ENCODE results near the gene TMED8.
"Not testable (repeated sequence)": the region's sequence is repeated elsewhere in the genome, so short reads cannot be mapped to it uniquely, and the experiment has no call there.

TMED8 gene, protein sequence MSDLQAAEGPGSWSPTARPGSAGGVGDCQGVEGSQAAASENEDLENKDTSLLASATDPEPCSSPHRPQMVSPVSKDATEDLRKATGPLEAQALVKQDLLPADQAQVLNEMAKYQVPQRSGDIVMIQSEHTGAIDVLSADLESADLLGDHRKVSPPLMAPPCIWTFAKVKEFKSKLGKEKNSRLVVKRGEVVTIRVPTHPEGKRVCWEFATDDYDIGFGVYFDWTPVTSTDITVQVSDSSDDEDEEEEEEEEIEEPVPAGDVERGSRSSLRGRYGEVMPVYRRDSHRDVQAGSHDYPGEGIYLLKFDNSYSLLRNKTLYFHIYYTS

DNA sequence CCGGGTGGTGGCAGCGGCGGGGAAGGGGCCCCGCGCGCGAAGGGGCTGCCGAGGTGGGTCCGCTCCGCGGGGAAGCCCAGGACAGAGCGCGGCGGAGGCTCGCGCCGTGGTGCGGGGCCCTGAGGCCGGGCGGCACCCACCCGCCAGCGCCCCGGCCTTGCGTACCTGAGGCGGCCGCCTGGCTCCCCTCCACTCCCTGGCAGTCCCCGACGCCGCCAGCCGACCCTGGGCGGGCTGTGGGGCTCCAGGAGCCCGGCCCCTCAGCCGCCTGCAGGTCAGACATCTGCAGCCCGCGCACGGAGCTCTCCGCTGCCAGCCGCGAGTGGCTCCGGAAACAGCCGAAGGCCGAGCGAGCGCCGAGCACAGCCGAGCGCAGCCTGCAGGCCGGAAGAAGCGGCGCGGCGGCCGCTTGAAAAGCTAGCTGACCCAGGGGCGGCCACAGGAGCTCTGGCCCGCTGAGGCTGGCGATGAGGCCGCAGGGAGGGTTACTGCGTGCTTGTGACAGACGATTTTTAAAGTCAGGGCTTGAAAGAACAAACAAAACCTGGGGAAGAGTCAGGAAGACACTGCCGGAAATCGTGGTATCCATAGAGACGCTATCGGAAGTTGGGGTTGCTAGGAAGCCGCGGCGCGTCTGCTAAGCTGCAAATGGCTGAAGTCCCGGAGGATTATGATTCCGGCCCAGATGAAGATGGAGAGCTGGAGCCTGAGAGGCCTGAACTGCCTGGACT lies at the start of gene TMED8, which contains the start of gene SAMD15:
TSS of gene TMED8 (minus strand) at position 324 of the 731 bp plus-strand sequence. CDS start at position 283, 41 bp downstream.
TSS of gene SAMD15 (plus strand) at position 609 of the 731 bp plus-strand sequence. CDS start at position 649, 40 bp downstream.
- peak; percentile 89 for DNase-seq

DNA sequence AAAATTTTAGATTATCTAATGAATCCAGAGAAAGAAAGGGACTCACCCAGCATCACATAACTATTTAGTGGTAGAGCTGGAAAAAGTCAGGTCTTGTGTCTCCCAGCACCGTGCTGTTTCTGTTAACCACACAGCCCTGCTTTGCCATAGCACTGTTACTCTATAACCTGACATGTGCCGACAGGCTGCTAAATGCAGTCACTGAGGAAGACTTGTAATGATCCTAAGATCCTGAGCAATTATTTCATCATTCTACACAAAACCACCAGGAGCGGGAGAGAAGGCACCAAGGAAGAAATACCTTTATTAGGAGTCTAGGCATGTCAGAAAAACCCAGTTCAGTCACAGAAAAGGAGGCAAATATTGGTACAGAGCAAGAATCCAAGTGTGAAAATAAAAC lies 49.5 kb upstream of the TMED8 start:
- DNase-seq, result no peak

DNA sequence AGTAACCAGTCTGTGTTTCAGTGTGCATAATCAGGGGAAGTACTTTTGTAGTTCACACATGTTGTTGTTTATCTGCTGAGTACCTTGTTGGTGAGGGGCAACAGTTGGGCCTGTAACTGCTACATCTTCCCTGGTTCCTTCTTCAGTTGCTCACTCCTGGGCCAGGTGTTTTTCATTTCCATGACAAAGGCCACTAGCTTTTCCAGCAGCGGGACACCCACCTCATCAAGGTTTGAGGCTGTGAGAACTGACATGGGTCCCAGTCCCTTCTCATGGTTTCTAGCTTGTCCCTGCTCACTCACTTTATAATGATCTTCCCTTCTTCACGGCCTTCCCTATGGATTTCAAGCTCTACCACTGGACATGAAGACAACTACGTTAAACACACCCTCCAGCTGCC lies 48.0 kb upstream of the TMED8 start:
- DNase-seq, result no peak

DNA sequence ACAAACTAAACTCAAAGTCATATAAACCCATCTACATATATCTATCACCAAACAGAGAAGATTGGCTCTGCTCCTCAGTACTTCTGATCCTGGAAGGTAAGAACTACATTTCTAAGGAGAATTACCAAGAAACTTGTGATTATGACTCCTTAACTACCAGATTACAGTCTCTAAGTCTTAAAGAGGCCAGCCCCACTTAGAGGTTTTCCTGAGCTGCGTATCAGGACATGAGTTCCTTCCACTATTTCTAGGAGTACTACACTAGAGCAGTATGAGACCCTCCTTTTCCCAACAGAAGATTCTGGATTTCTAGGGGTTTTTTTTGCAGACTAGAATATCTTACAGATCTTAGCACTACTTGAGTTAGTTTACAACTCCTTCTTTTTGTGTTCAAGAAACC lies 46.5 kb upstream of the TMED8 start, which contains the start of gene NOXRED1:
TSS of gene NOXRED1 (minus strand) at position 101 of the 400 bp plus-strand sequence. CDS start 634 bp downstream, outside the sequence.
- DNase-seq, result no peak

DNA sequence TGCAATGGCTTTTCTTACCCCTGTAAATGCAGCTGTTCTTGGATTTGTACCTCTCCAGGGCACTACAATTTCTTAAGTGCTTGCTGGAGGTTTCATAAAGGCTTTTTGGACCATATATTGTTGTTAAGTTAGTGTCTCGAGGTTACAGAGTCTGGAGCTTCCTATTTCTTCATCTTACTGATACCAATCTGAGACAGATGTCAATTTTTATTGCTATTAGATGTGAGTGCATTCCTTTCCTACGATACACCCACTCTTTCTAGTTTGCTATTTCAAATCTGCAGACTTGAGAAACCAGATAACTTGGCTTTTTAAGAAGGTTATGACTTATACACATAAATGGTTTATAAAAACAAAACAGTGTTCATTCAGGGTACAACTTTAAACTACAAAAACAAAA lies 44.3 kb upstream of the TMED8 start:
- DNase-seq, result no peak

DNA sequence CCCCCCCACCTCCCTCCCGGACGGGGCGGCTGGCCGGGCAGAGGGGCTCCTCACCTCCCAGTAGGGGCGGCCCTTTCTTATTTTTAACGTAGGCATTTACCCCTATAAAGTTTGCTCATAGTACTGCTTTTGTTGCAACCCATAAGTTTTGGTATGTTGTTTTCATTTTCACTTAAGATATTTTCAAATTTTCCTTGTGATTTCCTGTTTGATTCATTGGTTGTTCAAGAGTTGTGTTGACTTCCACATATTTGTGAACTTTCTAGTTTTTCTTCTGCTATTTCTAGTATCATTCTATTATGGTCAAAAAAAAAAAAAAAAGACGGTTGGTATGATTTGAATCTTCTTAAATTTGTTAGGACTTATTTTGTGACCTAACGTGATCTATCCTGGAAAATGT lies 39.9 kb upstream of the TMED8 start:
- DNase-seq, result no peak

DNA sequence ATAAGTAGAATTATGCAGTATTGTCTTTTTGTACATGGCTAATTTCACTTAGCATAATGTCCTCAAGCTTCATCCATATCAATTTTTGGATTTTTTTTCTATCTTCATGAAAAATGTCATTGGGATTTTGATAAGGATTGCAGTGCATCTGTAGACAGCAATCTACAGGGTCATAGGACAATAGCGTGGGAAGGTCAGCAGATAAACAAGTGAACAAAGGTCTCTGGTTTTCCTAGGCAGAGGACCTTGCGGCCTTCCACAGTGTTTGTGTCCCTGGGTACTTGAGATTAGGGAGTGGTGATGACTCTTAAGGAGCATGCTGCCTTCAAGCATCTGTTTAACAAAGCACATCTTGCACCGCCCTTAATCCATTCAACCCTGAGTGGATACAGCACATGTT lies 39.2 kb upstream of the TMED8 start:
- DNase-seq, result not testable (repeated sequence)

DNA sequence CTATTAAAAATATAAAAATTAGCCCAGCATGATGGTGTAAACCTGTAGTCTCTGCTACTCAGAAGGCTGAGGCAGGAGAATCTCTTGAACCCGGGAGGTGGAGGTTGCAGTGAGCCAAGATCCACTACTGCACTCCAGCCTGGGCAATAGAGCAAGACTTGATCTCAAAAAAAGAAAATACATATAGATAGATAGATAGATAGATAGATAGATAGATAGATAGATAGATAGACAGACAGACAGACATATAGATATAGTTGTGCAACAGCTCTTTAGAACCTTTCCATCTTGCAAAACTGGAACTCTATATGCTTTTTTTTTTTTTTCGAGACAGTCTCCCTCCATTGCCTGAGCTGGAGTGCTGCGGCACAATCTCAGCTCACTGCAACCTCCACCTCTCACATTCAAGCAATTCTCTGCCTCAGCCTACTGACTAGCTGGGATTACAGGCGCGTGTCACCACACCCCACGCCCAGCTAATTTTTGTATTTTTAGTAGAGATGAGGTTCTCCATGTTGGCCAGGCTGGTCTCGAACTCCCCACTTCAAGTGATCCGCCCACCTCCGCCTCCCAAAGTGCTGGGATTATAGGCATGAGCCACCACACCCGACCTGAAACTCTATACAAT lies 38.6 kb upstream of the TMED8 start:
- not testable (repeated sequence) for DNase-seq

DNA sequence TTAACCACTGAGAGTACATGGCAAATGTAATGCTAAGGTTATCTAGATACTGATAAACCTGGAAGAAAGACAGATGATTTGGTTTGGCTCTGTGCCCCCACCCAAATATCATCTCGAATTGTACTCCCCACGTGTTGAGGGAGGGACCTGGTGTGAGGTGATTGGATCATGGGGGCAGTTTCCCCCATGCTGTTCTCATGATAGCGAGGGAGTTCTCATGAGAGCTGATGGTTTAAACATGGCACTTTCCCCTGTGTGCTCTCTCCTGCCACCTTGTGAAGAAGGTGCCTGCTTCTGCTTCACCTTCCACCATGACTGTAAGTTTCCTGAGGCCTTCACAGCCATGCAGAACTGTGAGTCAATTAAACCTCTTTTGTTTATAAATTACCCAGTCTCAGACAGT lies 32.2 kb upstream of the TMED8 start:
- peak; percentile 6 for DNase-seq

DNA sequence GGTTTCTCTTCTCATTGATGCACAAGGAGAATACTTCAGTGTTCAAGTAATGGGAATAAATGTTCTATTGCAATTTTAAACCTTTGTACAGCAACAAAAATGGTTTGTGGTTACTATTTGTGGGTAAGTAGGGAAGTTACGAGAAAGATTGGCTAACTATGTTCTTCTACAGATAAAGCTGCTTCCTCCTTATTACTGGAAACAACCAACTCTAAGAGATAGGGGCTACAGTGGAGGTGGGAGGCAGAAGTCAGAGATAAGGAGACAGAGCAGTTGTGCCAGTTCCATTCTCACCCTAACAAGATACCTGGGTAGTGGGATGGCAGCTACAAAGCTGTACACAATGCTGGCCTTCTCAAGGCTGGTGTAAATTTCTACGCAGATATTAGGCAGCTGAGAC lies 30.3 kb upstream of the TMED8 start:
- DNase-seq, result no peak

DNA sequence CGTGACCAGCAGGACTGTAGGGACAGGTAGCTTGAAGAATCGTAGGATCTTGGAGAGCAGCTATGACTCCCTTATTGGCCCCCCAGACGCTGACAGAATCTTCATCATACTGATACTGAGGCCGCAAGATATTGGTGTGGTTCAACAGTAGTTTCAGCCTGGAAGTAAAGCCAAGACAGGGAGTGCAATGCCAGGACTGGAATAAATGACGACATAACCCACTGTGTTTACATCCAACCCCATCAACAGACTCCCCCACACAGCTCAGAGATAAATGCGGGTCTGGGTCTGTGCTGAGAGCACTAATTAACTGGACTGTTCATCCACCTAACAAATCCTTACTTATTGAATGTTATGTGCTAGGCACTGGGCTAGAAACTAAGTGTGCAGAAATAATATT lies 29.8 kb upstream of the TMED8 start:
- no peak for DNase-seq

DNA sequence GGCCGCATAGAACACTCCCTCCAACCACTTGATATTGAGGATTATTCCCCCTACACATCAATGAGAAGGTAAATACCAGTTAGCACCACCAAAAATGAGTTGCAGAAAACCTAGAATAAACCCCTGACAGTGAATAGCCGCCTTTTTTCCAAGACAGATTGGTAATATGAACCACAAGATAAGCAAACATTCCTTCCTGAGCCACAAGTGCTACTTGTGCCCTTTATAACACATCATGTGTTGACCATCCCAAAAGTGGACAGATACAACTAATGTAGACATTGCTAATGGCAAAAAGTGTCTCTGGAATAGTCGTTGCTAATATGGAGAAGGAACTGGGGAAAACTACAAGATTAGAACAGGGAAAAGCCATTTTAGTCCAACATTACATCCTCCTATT lies 29.2 kb upstream of the TMED8 start:
- no peak for DNase-seq

DNA sequence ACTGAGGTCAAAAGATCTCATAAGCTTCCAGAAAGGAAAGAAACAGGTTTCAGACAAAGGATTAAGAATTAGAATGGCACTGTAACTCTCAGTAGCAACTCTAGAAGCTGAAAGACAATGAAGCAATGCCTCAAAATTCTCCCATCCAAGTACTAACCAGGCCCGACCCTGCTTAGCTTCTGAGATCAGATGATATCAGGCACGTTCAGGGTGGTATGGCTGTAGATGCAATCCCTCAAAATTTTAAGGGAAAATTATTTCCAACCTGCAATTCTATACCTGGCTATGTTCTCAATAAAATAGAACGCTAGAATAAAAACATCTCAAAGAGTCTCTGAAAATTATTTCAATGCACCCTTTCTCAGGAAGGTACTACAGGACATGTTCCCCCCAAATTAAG lies 26.9 kb upstream of the TMED8 start:
- DNase-seq, result no peak

DNA sequence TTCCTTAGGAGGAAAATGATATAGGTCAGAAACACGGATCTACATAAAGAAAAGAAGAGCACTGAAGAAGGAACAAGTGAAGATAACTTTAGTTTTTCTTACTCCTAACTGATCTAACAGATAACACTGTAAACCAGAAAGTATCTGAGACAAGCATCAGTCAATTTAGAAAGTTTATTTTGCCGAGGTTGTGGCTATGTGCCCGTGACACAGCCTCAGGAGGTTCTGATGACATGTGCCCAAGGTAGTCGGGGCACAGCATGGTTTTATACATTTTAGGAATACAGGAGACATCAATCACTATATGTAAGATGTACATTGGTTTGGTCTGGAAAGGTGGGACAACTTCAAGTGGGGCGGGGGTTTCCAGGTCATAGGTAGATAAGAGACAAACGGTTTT lies 23.3 kb upstream of the TMED8 start:
- no peak for DNase-seq

DNA sequence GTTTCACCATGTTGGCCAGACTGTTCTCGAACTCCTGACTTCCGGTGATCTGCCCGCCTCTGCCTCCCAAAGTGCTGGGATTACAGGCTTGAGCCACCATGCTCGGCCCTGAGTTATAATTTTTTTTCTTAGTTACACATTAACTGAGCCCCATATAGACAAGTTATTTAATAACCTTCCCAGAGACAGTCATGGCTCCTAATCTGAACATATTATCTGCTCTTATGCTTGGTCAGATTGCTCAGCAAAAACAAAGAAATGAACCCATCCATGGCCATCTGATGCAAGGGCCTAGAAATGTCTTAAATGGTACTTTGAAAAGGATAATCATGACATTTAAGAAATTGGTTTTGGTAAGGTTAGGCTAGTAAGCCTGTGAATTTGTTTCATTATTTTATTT lies 13.3 kb upstream of the TMED8 start:
- no peak for DNase-seq

DNA sequence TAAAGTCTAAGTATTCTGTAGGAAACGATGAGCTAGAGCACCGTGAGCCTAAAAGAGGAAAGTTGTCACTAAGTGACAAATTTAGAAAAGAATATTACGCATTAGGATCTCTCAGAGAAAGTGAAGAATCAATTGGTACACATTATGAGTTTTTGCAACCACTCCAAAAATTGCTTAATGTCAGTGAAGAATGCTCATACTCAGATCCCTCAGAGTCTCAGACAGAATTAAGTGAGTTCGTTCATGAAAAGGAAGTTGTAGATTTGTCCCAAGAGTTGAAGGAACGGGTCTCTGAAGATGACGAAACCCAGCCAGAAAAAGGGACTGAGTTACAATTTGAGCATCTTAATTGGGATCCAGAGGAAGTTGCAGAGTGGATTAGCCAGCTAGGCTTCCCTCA lies 1.8 kb upstream of the TMED8 start:
- DNase-seq, result no peak

DNA sequence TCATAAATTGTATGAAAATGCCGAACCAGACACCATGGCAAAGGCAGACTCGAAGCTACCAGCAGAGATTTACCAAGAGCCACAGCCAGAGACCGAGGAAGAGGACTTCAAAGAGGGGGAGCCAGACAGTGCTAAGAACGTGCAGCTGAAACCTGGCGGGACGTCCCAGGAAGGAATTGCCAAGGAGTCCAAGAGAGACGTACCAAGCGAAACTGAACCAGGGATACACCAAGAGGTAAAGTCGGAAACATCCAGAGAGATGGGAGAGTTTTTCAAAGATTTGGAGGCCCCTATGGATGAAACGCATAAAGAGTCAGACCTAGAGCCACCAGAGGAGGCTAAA lies 579 bp upstream of the TMED8 start:
- no peak for DNase-seq

DNA sequence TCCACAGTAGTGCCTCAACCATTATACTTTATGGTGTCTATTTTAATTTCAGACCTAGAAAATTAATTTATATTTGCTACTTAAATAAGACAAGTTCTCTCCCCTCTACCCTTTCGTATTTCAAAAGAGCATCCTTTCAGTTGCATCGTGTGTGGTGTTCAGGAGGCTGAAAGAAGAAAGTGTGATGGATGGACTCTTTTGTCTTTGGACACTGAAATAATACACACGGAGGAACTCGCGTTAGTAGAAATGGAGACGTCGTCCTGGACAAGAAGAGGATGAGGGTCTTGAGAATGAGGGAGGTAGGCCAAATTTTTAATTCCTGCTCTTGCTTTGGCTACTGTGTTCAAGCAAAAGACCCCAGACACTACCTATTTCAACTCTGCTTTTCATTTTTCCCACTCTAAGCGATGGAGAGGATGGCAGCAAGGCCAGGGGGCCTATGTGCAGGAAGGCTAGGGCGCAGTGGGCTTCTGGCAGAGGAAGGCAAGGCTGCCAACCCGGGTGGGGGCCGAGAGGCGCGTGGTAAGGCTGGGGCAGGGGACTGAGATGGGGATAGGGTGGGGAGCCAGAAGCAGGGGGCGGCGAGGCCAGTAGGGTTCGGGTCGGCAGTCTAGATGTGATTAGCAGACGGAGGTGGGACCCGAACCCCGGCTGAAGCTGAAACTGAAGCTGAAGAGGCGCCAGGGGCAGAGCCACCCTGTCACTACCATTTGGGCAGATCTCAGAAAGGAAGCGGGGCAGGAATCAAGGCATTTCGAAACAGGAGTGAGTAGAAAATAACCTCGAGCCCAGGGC lies 722 bp downstream of the TMED8 start:
- DNase-seq, result no peak

DNA sequence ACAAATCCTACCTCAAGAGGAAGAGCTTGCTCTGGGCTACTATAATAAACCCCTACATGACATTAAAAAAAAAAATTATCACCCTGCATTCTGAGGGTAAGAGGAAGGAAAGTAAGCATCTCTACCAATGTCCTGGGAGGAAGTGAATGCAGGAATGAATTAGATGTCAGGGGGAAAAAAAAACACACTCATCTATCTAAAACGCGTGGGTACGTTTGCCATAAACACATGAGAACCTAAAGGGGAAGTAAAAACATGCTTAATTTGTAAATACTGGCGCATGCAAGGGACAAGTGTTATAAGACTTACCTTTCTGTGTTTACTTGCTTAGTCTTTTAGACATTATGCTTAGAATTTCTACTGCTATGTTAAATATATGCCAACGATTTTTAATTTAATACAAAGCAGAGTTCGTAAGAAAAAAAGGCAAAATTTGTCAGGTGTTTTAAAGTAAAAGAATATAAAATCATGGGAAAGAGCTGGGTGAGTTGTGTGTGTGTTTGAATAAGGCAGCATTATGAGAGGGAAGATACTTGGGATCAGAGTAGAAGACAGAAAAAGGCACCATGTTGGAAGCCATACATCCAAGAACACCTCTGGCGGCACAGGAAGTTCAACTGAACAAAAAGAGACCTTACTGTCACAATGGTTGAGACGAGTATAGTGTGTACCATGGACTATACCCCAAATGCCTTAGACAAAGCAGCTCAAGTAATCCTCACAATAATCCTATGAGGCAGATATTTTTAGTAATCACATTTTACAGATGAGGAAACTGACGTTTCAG lies 1.5 kb downstream of the TMED8 start:
- peak; percentile 9 for DNase-seq

DNA sequence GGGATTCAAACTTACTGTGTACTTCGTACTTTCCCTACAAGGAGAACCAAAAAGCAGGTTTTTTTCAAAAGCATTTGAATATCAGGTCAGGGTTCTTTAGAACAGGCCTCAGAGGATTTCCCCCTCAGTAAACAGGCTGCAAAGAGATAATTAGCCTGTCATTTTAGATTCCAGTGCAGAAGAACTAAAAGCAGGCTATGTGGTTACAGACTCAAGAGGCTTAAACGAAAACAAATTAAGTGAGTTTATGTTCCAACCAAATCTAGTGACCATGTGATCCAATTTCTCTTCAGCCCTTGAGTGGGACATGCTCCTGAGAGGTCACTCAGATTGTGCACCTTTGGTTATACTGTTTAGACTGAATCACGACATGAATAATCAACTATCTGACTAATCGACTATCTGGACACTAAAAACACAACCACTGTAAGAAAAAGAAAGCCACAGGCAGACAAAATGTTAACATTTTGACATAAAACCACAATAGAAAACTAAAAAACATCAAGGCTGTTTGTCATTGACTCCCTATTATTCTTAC lies 4.5 kb downstream of the TMED8 start:
- DNase-seq, result no peak

DNA sequence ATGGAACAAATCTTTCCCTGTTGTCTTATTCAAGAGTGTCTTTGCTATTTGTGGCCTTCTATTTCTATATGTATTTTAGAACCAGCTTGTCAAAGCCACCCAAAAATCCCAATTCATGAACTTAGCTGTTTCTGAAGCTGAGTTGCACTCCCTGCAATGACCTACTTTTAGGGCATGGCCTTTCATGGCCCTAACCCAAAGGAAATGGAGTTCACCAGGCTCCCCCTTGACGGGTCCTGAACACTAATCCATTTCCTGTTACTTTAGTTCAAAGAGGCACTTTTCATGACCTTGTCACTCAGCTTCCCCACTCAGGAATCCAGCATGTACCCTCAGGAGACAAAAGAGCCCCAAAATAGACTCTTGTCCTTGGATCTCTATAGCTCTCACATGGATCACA lies 7.6 kb downstream of the TMED8 start:
- no peak for DNase-seq

DNA sequence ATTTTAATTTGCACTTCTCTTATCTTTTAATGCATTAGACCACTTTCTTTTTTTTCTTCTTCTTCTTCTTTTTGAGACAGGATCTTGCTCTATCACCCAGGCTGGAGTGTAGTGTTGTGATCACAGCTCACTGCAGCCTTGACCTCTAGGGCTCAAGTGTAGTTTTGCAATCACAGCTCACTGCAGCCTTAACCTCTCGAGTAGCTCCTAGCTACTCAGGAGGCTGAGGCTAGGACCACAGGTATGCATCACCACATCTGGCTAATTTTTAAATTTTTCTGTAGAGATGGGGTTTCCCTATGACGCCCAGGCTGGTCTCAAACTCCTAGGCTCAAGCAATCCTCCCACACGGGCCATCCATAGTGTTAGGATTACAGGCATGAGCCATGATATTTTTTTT lies 12.7 kb downstream of the TMED8 start:
- no peak for DNase-seq
